Cerebellar cortex (tissue), 1 donor: ENCODE data around the gene FBXW11.
"Not testable (repeated sequence)": the region's sequence is repeated elsewhere in the genome, so short reads cannot be mapped to it uniquely, and the experiment has no call there.

Source experiments
- DNase-seq: peaks from one replicate; pipeline ENCODE4 v3.0.0-alpha.2; 2015; ENCODE audit warnings: low spot score

FBXW11 gene

GRCh38 chr5:171908638-171909037 lies 97.8 kb downstream of the FBXW11 start:
- DNase-seq: no peak

GRCh38 chr5:171907725-171908343 lies 98.6 kb downstream of the FBXW11 start:
- peak; percentile 86 for DNase-seq

GRCh38 chr5:171906703-171907590 lies 99.5 kb downstream of the FBXW11 start:
- no peak for DNase-seq

- DNase-seq: no peak
Measured at GRCh38 chr5:171906066-171906570, 100.3 kb downstream of the FBXW11 start.

GRCh38 chr5:171904886-171905285 lies 101.6 kb downstream of the FBXW11 start:
- no peak for DNase-seq

GRCh38 chr5:171901764-171902163 lies 104.7 kb downstream of the FBXW11 start:
- no peak for DNase-seq

GRCh38 chr5:171899792-171900191 lies 106.6 kb downstream of the FBXW11 start:
- DNase-seq: no peak

- DNase-seq: no peak
Measured at GRCh38 chr5:171898879-171899278, 107.6 kb downstream of the FBXW11 start.

- no peak for DNase-seq
Measured at GRCh38 chr5:171898386-171898785, 108.1 kb downstream of the FBXW11 start.

GRCh38 chr5:171897231-171897630 lies 109.2 kb downstream of the FBXW11 start:
- DNase-seq: no peak

GRCh38 chr5:171895081-171895480 lies 111.4 kb downstream of the FBXW11 start:
- DNase-seq: no peak

GRCh38 chr5:171893290-171893886 lies 113.0 kb downstream of the FBXW11 start:
- peak; percentile 29 for DNase-seq

- no peak for DNase-seq
Measured at GRCh38 chr5:171891595-171891994, 114.8 kb downstream of the FBXW11 start.

GRCh38 chr5:171891150-171891549 lies 115.3 kb downstream of the FBXW11 start:
- DNase-seq: no peak

GRCh38 chr5:171888051-171888481 lies 118.4 kb downstream of the FBXW11 start:
- DNase-seq: no peak

GRCh38 chr5:171886037-171886436 lies 120.4 kb downstream of the FBXW11 start:
- not testable (repeated sequence) for DNase-seq

- no peak for DNase-seq
Measured at GRCh38 chr5:171882118-171882517, 124.3 kb downstream of the FBXW11 start.

- DNase-seq: no peak
Measured at GRCh38 chr5:171874234-171874633, 132.2 kb downstream of the FBXW11 start.

GRCh38 chr5:171872666-171873065 lies 133.8 kb downstream of the FBXW11 start:
- no peak for DNase-seq

GRCh38 chr5:171871711-171872110 lies 134.7 kb downstream of the FBXW11 start:
- no peak for DNase-seq

- DNase-seq: no peak
Measured at GRCh38 chr5:171869956-171870355, 136.5 kb downstream of the FBXW11 start.

- DNase-seq: no peak
Measured at GRCh38 chr5:171868236-171868635, 138.2 kb downstream of the FBXW11 start.

- DNase-seq: no peak
Measured at GRCh38 chr5:171867786-171868185, 138.7 kb downstream of the FBXW11 start.
